Stimulated activated naive B cell treated with anti-CD40 and anti-IgM and Interleukin-4, amounts not matched to agents 10 μg/mL and 1 μg/mL and 100 μg/mL, for 72 hours (primary cell): ENCODE results near the gene PIK3R1.

ENCODE experiments used
- ATAC-seq, 2 donors: fragments of 150-1000 bp; cut with Tn5 transposase; replicated peaks; 2 replicates each; pipeline ENCODE4 v1.10.0; 2021; ENCODE audit warnings: moderate library complexity in 1 of 2
- DNase-seq: peaks from one replicate; pipeline ENCODE4 v3.0.0; 2021
- H3K27ac Mint-ChIP-seq: one replicate; pipeline ENCODE4 v1.8.0; 2022; ENCODE audit warnings: mild to moderate bottlenecking, mixed read lengths
- H3K27me3 Mint-ChIP-seq, 2 donors: one replicate each; pipeline ENCODE4 v1.8.0; 2022; ENCODE audit warnings: mixed read lengths in 2 of 2
- H3K36me3 Mint-ChIP-seq, 2 donors: one replicate each; pipeline ENCODE4 v1.8.0; 2022; ENCODE audit warnings: mixed read lengths in 2 of 2, mild to moderate bottlenecking in 1 of 2
- H3K4me1 Mint-ChIP-seq, 2 donors: one replicate each; pipeline ENCODE4 v1.8.0; 2022; ENCODE audit warnings: mixed read lengths in 2 of 2, mild to moderate bottlenecking in 1 of 2
- H3K4me3 Mint-ChIP-seq, 2 donors: one replicate each; pipeline ENCODE4 v1.8.0; 2022; ENCODE audit warnings: mild to moderate bottlenecking in 2 of 2, mixed read lengths in 2 of 2, moderate library complexity in 1 of 2
- H3K9me3 Mint-ChIP-seq, 2 donors: one replicate each; pipeline ENCODE4 v1.8.0; 2022; ENCODE audit warnings: mixed read lengths in 2 of 2, mild to moderate bottlenecking in 1 of 2

The PIK3R1 gene

GRCh38 chr5:68215208-68215897 is at the start of gene PIK3R1:
Gene PIK3R1 (plus strand): TSS chr5:68215756. CDS start chr5:68226676, 10,920 bp downstream.
- Mint-ChIP-seq H3K4me1 (peaks cover 20 to 45% of the 10 kb centered on the region in 2 donors), H3K27me3 (no peaks in the 10 kb centered on the region), H3K4me3 (peak within 1 kb of the TSS; percentile 88 to 94), H3K36me3 (peaks cover 5 to 15% of the 10 kb centered on the region in 2 donors), H3K9me3 (peaks cover 9 to 14% of the 10 kb centered on the region in 2 donors), H3K27ac (peak within 1 kb of the TSS; percentile 99)
- DNase-seq = peak; percentile 96
- ATAC-seq = peak; percentile 85 to 87

DNA sequence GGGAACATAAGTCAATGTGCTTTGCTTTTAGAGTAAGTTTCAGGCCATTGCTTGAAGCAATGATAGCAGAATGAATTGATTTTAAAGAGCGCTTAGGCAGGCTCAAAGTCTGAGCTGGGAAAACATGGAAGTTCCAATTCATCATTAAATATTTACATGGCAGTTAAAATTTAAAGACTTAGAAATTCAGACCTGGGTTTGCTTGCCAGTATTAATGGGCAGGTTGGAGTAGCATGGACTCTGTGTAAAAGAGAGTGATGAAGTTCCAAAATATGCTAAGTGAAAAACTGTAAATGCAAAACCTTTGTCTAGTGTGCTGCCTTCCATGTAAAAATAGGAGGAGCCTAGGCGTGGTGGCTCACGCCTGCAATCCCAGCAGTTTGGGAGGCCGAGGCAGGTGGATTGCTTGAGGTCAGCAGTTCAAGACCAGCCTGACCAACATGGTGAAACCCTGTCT is 48.3 kb upstream of the PIK3R1 start:
- no peak for DNase-seq
- ATAC-seq = no peak

GRCh38 chr5:68169903-68170302 is 45.7 kb upstream of the PIK3R1 start:
- Mint-ChIP-seq H3K27me3 (peaks cover 0 to 3% of the 10 kb centered on the region in 2 donors), H3K27ac (no peak overlapping the region), H3K4me1 (no peaks in the 10 kb centered on the region), H3K36me3 (no peaks in the 10 kb centered on the region), H3K9me3 (no peaks in the 10 kb centered on the region), H3K4me3 (no peak overlapping the region)
- no peak for DNase-seq
- ATAC-seq = no peak

More for the DNA sequence above, 48.3 kb upstream of the PIK3R1 start:
- no peak overlapping the region for H3K27ac Mint-ChIP-seq
- peaks cover 0 to 3% of the 10 kb centered on the region in 2 donors for H3K27me3 Mint-ChIP-seq
- H3K4me3 Mint-ChIP-seq = no peak overlapping the region
- no peaks in the 10 kb centered on the region for H3K36me3 Mint-ChIP-seq
- H3K9me3 Mint-ChIP-seq = no peaks in the 10 kb centered on the region
- no peaks in the 10 kb centered on the region for H3K4me1 Mint-ChIP-seq

- ATAC-seq (no peak), DNase-seq (no peak)
- Mint-ChIP-seq H3K27me3 (peaks cover 0 to 3% of the 10 kb centered on the region in 2 donors), H3K36me3 (no peaks in the 10 kb centered on the region), H3K4me1 (no peaks in the 10 kb centered on the region), H3K27ac (no peak overlapping the region), H3K4me3 (no peak overlapping the region), H3K9me3 (no peaks in the 10 kb centered on the region)
These were observed 44.6 kb upstream of the PIK3R1 start for GRCh38 chr5:68170826-68171558.

DNA sequence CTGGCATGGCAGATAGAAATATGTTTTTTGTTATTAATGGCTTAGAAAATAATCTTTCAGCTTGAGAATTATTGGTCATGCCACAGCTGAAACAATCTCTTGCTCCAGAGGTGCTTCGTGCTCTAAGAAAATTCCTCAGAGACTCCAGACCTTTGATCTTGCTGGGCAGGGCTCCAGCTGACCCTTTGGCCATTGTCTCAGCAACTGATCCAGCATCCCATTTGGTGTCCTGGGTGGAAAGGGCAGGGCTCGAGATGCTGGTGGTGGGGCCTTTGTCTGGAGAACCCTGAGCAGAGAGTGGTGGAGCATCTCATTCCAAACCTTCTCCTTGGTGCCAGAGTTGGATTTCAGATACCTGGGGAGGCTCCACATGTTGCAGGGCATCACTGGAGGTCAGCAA is 43.2 kb upstream of the PIK3R1 start:
- H3K4me1 Mint-ChIP-seq = no peaks in the 10 kb centered on the region
- no peak for DNase-seq
- H3K27ac Mint-ChIP-seq = no peak overlapping the region
- H3K27me3 Mint-ChIP-seq = peaks cover 0 to 3% of the 10 kb centered on the region in 2 donors
- H3K4me3 Mint-ChIP-seq = no peak overlapping the region
- no peaks in the 10 kb centered on the region for H3K9me3 Mint-ChIP-seq
- ATAC-seq = no peak
- no peaks in the 10 kb centered on the region for H3K36me3 Mint-ChIP-seq

GRCh38 chr5:68173007-68173406 is 42.5 kb upstream of the PIK3R1 start:
- H3K9me3 Mint-ChIP-seq = no peaks in the 10 kb centered on the region
- no peak for DNase-seq
- H3K27ac Mint-ChIP-seq = no peak overlapping the region
- H3K4me1 Mint-ChIP-seq = no peaks in the 10 kb centered on the region
- ATAC-seq = no peak
- H3K36me3 Mint-ChIP-seq = no peaks in the 10 kb centered on the region
- H3K27me3 Mint-ChIP-seq = peaks cover 0 to 3% of the 10 kb centered on the region in 2 donors
- H3K4me3 Mint-ChIP-seq = no peak overlapping the region

DNA sequence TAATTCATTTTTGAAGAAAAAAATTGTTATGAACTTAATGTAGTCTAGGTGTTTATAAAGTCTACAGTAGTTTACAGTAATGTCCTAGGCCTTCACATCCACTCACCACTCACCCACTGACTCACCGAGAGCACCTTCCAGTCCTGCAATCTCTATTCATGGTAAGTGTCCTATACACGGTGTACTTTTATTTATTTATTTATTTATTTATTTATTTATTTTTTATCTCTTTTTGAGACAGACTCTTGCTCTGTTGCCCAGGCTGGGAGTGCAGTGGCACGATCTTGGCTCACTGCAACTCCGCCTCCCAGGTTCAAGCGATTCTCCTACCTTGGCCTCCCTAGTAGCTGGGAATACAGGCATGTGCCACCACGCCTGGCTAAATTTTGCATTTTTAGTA is 39.3 kb upstream of the PIK3R1 start:
- ATAC-seq = no peak

DNA sequence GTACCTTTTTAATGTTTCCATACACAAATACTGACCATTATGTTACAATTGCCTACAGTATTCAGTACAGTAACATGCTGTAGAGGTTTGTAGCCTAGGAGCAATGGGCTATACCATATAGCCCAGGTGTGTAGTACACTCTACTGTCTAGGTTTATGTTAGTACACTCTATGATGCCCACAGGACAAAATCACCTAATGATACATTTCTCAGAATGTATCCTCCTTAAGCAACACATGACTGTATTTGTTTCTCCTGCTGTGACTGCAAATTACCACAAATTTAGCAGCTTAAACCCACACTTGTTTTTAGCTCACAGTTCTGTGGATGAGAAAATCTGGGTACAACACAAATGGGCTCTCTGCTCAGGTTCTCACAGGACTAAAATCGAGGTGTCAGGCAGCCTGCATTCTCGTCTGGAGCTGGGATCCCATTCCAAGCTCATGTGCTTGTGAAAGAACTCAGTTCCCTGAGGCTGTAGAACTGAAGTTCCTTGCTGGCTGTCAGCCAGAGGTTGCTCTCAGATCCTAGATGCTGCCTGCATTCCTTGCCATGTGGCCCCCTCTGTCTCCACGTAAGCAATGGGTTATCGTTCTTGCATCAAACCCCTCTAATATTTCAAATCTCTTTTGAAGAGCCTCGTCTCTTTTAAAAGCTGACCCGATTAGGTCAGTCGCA is 38.6 kb upstream of the PIK3R1 start:
- Mint-ChIP-seq H3K27me3 (no peaks in the 10 kb centered on the region), H3K9me3 (peaks cover 0 to under 1% of the 10 kb centered on the region in 2 donors), H3K36me3 (no peaks in the 10 kb centered on the region), H3K4me3 (no peak overlapping the region), H3K27ac (no peak overlapping the region), H3K4me1 (peaks cover 0 to 1% of the 10 kb centered on the region in 2 donors)
- DNase-seq = no peak
- no peak for ATAC-seq

More for the DNA sequence above, 39.3 kb upstream of the PIK3R1 start:
- Mint-ChIP-seq H3K9me3 (no peaks in the 10 kb centered on the region), H3K27ac (no peak overlapping the region), H3K36me3 (no peaks in the 10 kb centered on the region), H3K4me3 (no peak overlapping the region), H3K27me3 (peaks cover 0 to under 1% of the 10 kb centered on the region in 2 donors), H3K4me1 (no peaks in the 10 kb centered on the region)
- no peak for DNase-seq

DNA sequence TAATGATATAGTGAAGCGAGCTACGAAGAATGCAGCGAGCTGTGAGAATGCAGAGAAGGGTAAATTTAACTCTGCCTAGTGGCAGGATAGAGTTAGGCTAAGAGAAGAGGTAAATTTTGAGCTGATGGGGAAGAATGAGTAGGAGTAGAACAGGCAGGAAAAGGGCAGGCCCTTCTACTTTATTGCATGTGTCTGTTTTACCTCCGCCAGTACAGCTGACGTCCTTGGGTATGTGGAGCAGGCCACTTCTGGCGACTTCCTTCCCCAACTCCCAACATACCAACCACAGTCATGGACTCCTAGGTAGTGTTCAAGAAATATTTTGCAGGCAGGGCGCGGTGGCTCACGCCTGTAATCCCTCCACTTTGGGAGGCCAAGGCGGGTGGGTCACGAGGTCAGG is 37.9 kb upstream of the PIK3R1 start:
- Mint-ChIP-seq H3K27ac (no peak overlapping the region), H3K4me1 (peaks cover 2 to 9% of the 10 kb centered on the region in 2 donors), H3K36me3 (no peaks in the 10 kb centered on the region), H3K4me3 (no peak overlapping the region), H3K9me3 (peaks cover 0 to 2% of the 10 kb centered on the region in 2 donors), H3K27me3 (no peaks in the 10 kb centered on the region)
- no peak for ATAC-seq
- DNase-seq = no peak

DNA sequence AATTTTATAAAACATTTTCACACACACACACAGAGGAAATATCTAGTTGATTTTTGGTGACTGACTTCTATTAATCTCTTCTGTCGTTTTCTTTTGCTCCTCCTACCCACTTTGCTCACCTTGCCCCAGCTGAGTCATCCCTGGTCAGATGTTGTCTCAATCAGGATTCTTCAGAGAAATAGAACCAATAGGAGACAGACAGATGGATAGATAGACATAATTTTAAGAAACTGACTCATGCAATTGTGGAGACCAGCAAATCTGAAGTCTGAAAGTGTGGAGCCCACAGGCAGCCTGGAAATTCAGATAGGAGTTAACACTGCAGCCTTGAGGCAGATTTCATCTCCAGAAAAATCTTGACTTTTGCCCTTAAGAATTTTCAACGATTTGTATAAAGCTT is 37.0 kb upstream of the PIK3R1 start:
- no peak overlapping the region for H3K27ac Mint-ChIP-seq
- ATAC-seq (no peak), DNase-seq (no peak)
- no peaks in the 10 kb centered on the region for H3K27me3 Mint-ChIP-seq
- no peaks in the 10 kb centered on the region for H3K36me3 Mint-ChIP-seq
- H3K9me3 Mint-ChIP-seq = peaks cover 0 to 2% of the 10 kb centered on the region in 2 donors
- H3K4me1 Mint-ChIP-seq = peaks cover 3 to 11% of the 10 kb centered on the region in 2 donors
- no peak overlapping the region for H3K4me3 Mint-ChIP-seq

DNA sequence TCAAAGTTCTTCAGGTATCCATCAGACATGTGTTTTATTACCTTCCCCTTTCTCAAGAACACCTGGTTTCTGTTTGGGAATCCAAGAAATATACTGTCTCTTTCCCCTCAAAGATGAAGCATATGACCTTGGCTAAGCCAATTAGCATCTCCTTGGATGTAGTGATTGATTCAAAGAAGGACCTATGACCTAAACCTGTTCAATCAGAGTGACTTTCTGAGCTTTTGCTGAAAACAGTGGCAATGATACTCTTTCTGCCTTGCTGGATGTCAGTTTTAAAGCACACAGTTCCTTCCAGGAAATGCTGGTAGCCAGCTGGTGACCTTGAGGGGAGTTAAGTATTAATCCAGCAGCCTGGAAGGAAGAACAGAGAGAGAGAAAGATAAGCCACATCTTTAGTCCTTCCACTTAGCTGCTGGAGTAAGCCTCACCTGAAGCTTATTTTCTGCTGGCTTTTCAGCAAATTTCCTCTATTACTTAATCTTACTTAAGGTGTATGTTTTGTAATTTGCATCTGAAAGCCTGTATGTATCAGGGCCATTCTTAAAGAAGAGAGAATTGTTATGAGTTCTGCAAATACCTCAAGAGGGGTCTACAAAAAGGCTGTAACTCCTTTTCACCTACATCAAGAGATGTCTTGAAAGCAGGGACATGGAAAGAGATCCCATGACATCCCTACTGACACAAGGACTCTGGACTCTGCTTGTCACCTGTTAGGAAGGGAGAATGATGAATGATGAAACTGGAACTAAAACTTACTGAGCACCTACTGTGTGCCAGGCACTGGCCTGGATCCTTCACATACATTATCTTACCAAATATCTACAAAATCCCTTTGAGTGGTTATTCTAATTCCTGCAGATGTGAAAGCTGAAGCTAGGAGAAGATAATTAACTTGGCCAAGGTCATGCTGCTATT is 35.2 kb upstream of the PIK3R1 start:
- Mint-ChIP-seq H3K4me1 (peaks cover 3 to 11% of the 10 kb centered on the region in 2 donors), H3K27ac (no peak overlapping the region), H3K4me3 (no peak overlapping the region), H3K27me3 (no peaks in the 10 kb centered on the region), H3K36me3 (no peaks in the 10 kb centered on the region), H3K9me3 (peaks cover 0 to 2% of the 10 kb centered on the region in 2 donors)
- no peak for DNase-seq
- ATAC-seq = no peak

GRCh38 chr5:68181039-68181599 is 34.4 kb upstream of the PIK3R1 start:
- DNase-seq = no peak
- Mint-ChIP-seq H3K27ac (no peak overlapping the region), H3K27me3 (no peaks in the 10 kb centered on the region), H3K36me3 (no peaks in the 10 kb centered on the region), H3K9me3 (peaks cover 0 to 2% of the 10 kb centered on the region in 2 donors), H3K4me1 (peaks cover 3 to 11% of the 10 kb centered on the region in 2 donors), H3K4me3 (no peak overlapping the region)
- no peak for ATAC-seq

DNA sequence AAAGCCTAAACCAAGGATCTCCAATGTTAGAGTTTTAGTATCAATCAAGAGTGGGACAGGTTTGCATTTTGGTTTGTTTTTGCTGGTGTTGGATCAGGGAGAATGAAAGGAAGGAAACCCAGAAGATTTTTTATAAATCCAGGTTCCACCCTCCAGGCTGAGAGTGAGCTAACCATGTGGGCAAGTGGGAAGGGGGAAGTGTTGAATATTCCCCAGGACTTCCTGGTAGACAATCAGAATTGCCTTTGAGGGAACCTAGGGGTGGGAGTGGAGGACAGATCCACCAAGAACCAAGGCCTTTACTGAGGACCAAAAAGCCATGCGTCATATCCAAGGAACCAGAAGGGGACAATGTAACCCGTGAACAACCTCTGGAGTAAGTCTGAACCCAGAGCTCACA is 33.5 kb upstream of the PIK3R1 start:
- no peak overlapping the region for H3K4me3 Mint-ChIP-seq
- peaks cover 0 to 2% of the 10 kb centered on the region in 2 donors for H3K9me3 Mint-ChIP-seq
- no peak for ATAC-seq
- H3K27me3 Mint-ChIP-seq = no peaks in the 10 kb centered on the region
- H3K27ac Mint-ChIP-seq = no peak overlapping the region
- peaks cover 3 to 11% of the 10 kb centered on the region in 2 donors for H3K4me1 Mint-ChIP-seq
- H3K36me3 Mint-ChIP-seq = no peaks in the 10 kb centered on the region
- no peak for DNase-seq
